ENCODE measurements around the gene SENP8. TPM values are rescaled to one million over a fixed set of nuclear protein-coding genes. Genes with fewer than 3 reads are reported as not detected.
"Not testable (repeated sequence)": the region's sequence is repeated elsewhere in the genome, so short reads cannot be mapped to it uniquely, and the experiment has no call there.

Gene SENP8
- total and polyA plus RNA-seq, 8 donors = 0.49 to 2.2 (median 1.3) TPM

GRCh38 chr15:72168808-72169190 is 50.6 kb downstream of the SENP8 start:
- Histone ChIP-seq H3K27me3 (no peaks in the 10 kb centered on the region), H3K4me1 (no peaks in the 10 kb centered on the region), H3K9me3 (no peaks in the 10 kb centered on the region), H3K27ac (no peak overlapping the region), H3K36me3 (no peaks in the 10 kb centered on the region), H3K4me3 (no peak overlapping the region)
- no peak for TF ChIP-seq CTCF (IDR thresholded peaks at IDR 0.05)
- DNase-seq (no peak), FAIRE-seq (no peak), ATAC-seq (no peak)
- WGBS, 2 donors = 55 to 65% methylated on average over 4 of the region's 4 CpGs
- intact Hi-C loops (cut with DNase I) = loop anchor here in 1 of 3 donors (10.0 kb wide), 1 partner anchor 394 kb away; no protein-coding TSS in a partner anchor

DNA sequence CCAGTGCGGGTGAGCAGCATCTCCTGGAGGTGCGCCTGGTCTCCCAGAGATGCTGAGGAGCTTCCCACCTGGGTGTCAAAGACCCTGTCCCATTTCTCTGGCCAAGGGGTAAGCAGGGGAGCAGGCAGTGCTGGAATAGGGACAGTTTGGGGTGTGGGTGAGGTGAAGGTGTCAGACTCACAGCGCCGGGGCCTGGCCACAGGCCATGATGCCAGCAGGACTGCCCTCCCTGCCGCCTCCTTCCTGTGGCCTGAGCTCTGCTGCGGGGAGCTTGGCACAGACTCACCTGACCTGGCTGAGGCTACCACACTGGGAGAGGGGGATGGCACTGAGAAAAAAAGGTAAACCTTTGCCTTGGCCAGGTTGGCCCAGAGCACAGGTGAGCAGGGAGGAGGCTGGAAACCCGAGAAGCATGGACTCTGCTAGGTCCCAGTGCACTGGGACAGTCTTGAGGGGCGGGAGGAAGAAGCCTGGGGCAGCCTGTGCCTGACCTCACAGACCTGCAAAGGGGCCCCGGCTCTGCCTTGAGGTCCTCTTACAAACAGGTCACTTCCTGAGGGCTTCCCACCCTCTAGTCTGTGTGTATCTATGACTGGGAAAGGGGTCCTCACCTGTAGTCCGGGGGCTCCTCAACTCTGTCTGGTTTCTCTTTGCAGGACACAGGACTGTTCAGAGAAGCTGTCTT is 51.2 kb downstream of the SENP8 start:
- H3K27me3 ChIP-seq = no peaks in the 10 kb centered on the region
- DNase-seq (no peak), FAIRE-seq (no peak), ATAC-seq (peak in 3 of 4 donors; percentile 14 to 49 (median 22))
- no peak overlapping the region for H3K27ac ChIP-seq
- no peaks in the 10 kb centered on the region for H3K9me3 ChIP-seq
- intact Hi-C loops (cut with DNase I) = loop anchor here in 1 of 3 donors (10.0 kb wide), 1 partner anchor 395 kb away; no protein-coding TSS in a partner anchor
- no peaks in the 10 kb centered on the region for H3K4me1 ChIP-seq
- no peak for TF ChIP-seq CTCF (IDR thresholded peaks at IDR 0.05)
- 57 to 66% methylated on average over 10 of the region's 10 CpGs for WGBS, 2 donors
- H3K4me3 ChIP-seq = no peak overlapping the region
- H3K36me3 ChIP-seq = no peaks in the 10 kb centered on the region

GRCh38 chr15:72169921-72170611 is 51.9 kb downstream of the SENP8 start:
- 81 to 86% methylated on average over 16 of the region's 16 CpGs for WGBS, 2 donors
- Histone ChIP-seq H3K4me1 (no peaks in the 10 kb centered on the region), H3K27ac (no peak overlapping the region), H3K4me3 (no peak overlapping the region), H3K36me3 (no peaks in the 10 kb centered on the region), H3K27me3 (no peaks in the 10 kb centered on the region), H3K9me3 (no peaks in the 10 kb centered on the region)
- FAIRE-seq (no peak), DNase-seq (no peak), ATAC-seq (peak in 1 of 4 donors; percentile 44)
- intact Hi-C loops (cut with DNase I) = loop anchor here in 1 of 3 donors (10.0 kb wide), 1 partner anchor 395 kb away; no protein-coding TSS in a partner anchor
- no peak for TF ChIP-seq CTCF (IDR thresholded peaks at IDR 0.05)

- ATAC-seq = no peak
- no peak for DNase-seq
- Histone ChIP-seq H3K4me1 (no peaks in the 10 kb centered on the region), H3K9me3 (no peaks in the 10 kb centered on the region), H3K27me3 (no peaks in the 10 kb centered on the region), H3K27ac (no peak overlapping the region), H3K4me3 (no peak overlapping the region), H3K36me3 (no peaks in the 10 kb centered on the region)
- TF ChIP-seq CTCF (IDR thresholded peaks at IDR 0.05) = no peak
- FAIRE-seq = no peak
- intact Hi-C loops (cut with DNase I) = no loop called here
- 83 to 84% methylated on average over 7 of the region's 7 CpGs for WGBS, 2 donors
These were observed 52.5 kb downstream of the SENP8 start for GRCh38 chr15:72170691-72171090.

DNA sequence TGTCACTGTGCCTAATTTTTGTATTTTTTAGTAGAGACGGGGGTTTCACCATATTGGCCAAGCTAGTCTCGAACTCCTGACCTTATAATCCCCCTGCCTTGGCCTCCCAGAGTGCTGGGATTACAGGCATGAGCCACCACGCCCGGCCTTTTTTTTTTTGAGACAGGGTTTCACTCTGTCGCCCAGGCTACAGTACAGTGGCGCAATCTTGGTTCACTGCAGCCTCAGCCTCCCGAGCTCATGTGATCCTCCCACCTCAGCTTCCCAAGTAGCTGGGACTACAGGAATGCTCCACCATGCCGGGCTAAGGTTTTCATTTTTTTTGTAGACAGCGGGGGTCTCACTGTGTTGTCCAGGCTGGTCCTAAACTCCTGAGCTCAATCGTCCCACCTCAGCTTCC is 53.8 kb downstream of the SENP8 start:
- H3K4me1 ChIP-seq; intact Hi-C loops (cut with DNase I); H3K27me3 ChIP-seq; ATAC-seq; H3K9me3 ChIP-seq; H3K4me3 ChIP-seq; FAIRE-seq; H3K36me3 ChIP-seq; H3K27ac ChIP-seq; DNase-seq: not testable (repeated sequence)
- WGBS, 2 donors = 70 to 88% methylated on average over 10 of the region's 10 CpGs
